ENCODE measurements around the gene SULT1C4. TPM values are rescaled to one million over a fixed set of nuclear protein-coding genes. Genes with fewer than 3 reads are reported as not detected.

Gene SULT1C4
- total RNA-seq, 1 experiment from 2014 or later: not detected

GRCh38 chr2:108384662-108385393 lies 7.1 kb downstream of the SULT1C4 start:
- POLR2A ChIA-PET: no interaction called here
- Histone ChIP-seq H3K9me3 (ENCODE audit: control insufficient read depth, insufficient read depth, low read depth, low read length) (no peaks in the 10 kb centered on the region), H3K4me3 (ENCODE audit: low read depth in 2 of 2, low read length in 2 of 2) (no peak overlapping the region), H3K27me3 (ENCODE audit: control insufficient read depth, insufficient read depth, low read length) (no peaks in the 10 kb centered on the region), H3K36me3 (ENCODE audit: control insufficient read depth, insufficient read depth, low read length) (no peaks in the 10 kb centered on the region), H3K4me1 (ENCODE audit: control insufficient read depth, insufficient read depth, low read length) (no peaks in the 10 kb centered on the region), H3K27ac (ENCODE audit: low read length) (no peak overlapping the region)
- DNase-seq (ENCODE audit: low read depth, low spot score) (no peak), ATAC-seq (no peak)
- in situ Hi-C loops (cut with HindIII; ENCODE audit: low pct_unique_long_range_greater_than_20kb, low sequenced_read_pairs): no loop called here
- no TSS peak for BruUV-seq (replicated peaks)
- CTCF ChIA-PET: no interaction called here
- intact Hi-C loops (cut with micrococcal nuclease; ENCODE audit: unreplicated experiment): no loop called here
- TF ChIP-seq, protein P1, sequence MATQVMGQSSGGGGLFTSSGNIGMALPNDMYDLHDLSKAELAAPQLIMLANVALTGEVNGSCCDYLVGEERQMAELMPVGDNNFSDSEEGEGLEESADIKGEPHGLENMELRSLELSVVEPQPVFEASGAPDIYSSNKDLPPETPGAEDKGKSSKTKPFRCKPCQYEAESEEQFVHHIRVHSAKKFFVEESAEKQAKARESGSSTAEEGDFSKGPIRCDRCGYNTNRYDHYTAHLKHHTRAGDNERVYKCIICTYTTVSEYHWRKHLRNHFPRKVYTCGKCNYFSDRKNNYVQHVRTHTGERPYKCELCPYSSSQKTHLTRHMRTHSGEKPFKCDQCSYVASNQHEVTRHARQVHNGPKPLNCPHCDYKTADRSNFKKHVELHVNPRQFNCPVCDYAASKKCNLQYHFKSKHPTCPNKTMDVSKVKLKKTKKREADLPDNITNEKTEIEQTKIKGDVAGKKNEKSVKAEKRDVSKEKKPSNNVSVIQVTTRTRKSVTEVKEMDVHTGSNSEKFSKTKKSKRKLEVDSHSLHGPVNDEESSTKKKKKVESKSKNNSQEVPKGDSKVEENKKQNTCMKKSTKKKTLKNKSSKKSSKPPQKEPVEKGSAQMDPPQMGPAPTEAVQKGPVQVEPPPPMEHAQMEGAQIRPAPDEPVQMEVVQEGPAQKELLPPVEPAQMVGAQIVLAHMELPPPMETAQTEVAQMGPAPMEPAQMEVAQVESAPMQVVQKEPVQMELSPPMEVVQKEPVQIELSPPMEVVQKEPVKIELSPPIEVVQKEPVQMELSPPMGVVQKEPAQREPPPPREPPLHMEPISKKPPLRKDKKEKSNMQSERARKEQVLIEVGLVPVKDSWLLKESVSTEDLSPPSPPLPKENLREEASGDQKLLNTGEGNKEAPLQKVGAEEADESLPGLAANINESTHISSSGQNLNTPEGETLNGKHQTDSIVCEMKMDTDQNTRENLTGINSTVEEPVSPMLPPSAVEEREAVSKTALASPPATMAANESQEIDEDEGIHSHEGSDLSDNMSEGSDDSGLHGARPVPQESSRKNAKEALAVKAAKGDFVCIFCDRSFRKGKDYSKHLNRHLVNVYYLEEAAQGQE (IDR thresholded peaks at IDR 0.05; ENCODE audit: insufficient read depth in 1 of 2, low read depth in 2 of 2, low read length in 1 of 2): no peak
- TF ChIP-seq TCF7L2 (IDR thresholded peaks at IDR 0.05; ENCODE audit: low read depth, low read length): no peak
- no peak for TF ChIP-seq POLR2AphosphoS5 (IDR thresholded peaks at IDR 0.05; ENCODE audit: low read depth, low read length)
- TF ChIP-seq SIN3A (IDR thresholded peaks at IDR 0.05; ENCODE audit: borderline replicate concordance, insufficient read depth, low read depth, low read length): no peak
- TF ChIP-seq, protein P2, sequence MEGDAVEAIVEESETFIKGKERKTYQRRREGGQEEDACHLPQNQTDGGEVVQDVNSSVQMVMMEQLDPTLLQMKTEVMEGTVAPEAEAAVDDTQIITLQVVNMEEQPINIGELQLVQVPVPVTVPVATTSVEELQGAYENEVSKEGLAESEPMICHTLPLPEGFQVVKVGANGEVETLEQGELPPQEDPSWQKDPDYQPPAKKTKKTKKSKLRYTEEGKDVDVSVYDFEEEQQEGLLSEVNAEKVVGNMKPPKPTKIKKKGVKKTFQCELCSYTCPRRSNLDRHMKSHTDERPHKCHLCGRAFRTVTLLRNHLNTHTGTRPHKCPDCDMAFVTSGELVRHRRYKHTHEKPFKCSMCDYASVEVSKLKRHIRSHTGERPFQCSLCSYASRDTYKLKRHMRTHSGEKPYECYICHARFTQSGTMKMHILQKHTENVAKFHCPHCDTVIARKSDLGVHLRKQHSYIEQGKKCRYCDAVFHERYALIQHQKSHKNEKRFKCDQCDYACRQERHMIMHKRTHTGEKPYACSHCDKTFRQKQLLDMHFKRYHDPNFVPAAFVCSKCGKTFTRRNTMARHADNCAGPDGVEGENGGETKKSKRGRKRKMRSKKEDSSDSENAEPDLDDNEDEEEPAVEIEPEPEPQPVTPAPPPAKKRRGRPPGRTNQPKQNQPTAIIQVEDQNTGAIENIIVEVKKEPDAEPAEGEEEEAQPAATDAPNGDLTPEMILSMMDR (IDR thresholded peaks at IDR 0.05): no peak

GRCh38 chr2:108385411-108386071 lies 7.8 kb downstream of the SULT1C4 start:
- TF ChIP-seq, protein P1 (IDR thresholded peaks at IDR 0.05; ENCODE audit: insufficient read depth in 1 of 2, low read depth in 2 of 2, low read length in 1 of 2): no peak
- TF ChIP-seq TCF7L2 (IDR thresholded peaks at IDR 0.05; ENCODE audit: low read depth, low read length) (no peak), POLR2AphosphoS5 (IDR thresholded peaks at IDR 0.05; ENCODE audit: low read depth, low read length) (no peak), SIN3A (IDR thresholded peaks at IDR 0.05; ENCODE audit: borderline replicate concordance, insufficient read depth, low read depth, low read length) (no peak)
- TF ChIP-seq, protein P2 (IDR thresholded peaks at IDR 0.05): no peak
- ATAC-seq (no peak), DNase-seq (ENCODE audit: low read depth, low spot score) (no peak)
- BruUV-seq (replicated peaks): no TSS peak
- no peaks in the 10 kb centered on the region for H3K36me3 ChIP-seq (ENCODE audit: control insufficient read depth, insufficient read depth, low read length)
- in situ Hi-C loops (cut with HindIII; ENCODE audit: low pct_unique_long_range_greater_than_20kb, low sequenced_read_pairs): no loop called here
- ChIA-PET CTCF (no interaction called here), POLR2A (no interaction called here)
- no peaks in the 10 kb centered on the region for H3K9me3 ChIP-seq (ENCODE audit: control insufficient read depth, insufficient read depth, low read depth, low read length)
- no peak overlapping the region for H3K4me3 ChIP-seq (ENCODE audit: low read depth in 2 of 2, low read length in 2 of 2)
- H3K27ac ChIP-seq (ENCODE audit: low read length): no peak overlapping the region
- intact Hi-C loops (cut with micrococcal nuclease; ENCODE audit: unreplicated experiment): no loop called here
- H3K27me3 ChIP-seq (ENCODE audit: control insufficient read depth, insufficient read depth, low read length): no peaks in the 10 kb centered on the region
- no peaks in the 10 kb centered on the region for H3K4me1 ChIP-seq (ENCODE audit: control insufficient read depth, insufficient read depth, low read length)

Measured in Panc1 (cell line).